Activated naive CD4-positive, alpha-beta T cell treated with anti-CD3 and anti-CD28 coated beads, Interleukin-2, amount 50 U/mL, for 72 hours (primary cell): ENCODE data around the gene TEX101. TPM values are rescaled to one million over a fixed set of nuclear protein-coding genes. Genes with fewer than 3 reads are reported as not detected.
A peak's percentile ranks its signal among the peaks of the same experiment; 100 is the strongest.

ENCODE experiments used
- ATAC-seq, 2 donors: fragments of 150-1000 bp; cut with Tn5 transposase; 2 replicates each; pipeline ENCODE4 v1.10.0; 2021; ENCODE audit warnings: mild to moderate bottlenecking in 2 of 2, moderate library complexity in 2 of 2
- DNase-seq, 2 donors: peaks; one replicate each; pipeline ENCODE4 v3.0.0; 2021 to 2022; ENCODE audit warnings: low spot score in 2 of 2
- H3K27ac Mint-ChIP-seq, 2 donors: one replicate each; pipeline ENCODE4 v1.8.0; 2022; ENCODE audit warnings: mild to moderate bottlenecking in 2 of 2, mixed read lengths in 2 of 2
- H3K36me3 Mint-ChIP-seq, 2 donors: one replicate each; pipeline ENCODE4 v1.8.0; 2022; ENCODE audit warnings: mixed read lengths in 2 of 2
- H3K9me3 Mint-ChIP-seq, 2 donors: one replicate each; pipeline ENCODE4 v1.8.0; 2022; ENCODE audit warnings: mixed read lengths in 2 of 2
- total RNA-seq, 2 donors: library from RNA; stranded (reverse); gene quantifications; one replicate each; pipeline ENCODE4 v1.2.3, GENCODE V29; 2022

The TEX101 gene
- total RNA-seq, 2 donors from 2014 or later: not detected

GRCh38 chr19:43460362-43461016 is 45.8 kb downstream of the TEX101 start:
- Mint-ChIP-seq H3K27ac (peak overlapping the region; percentile 33 to 77), H3K36me3 (peaks cover 0 to 6% of the 10 kb centered on the region in 2 donors), H3K9me3 (no peaks in the 10 kb centered on the region)
- no peak for DNase-seq
- no peak for ATAC-seq

DNA sequence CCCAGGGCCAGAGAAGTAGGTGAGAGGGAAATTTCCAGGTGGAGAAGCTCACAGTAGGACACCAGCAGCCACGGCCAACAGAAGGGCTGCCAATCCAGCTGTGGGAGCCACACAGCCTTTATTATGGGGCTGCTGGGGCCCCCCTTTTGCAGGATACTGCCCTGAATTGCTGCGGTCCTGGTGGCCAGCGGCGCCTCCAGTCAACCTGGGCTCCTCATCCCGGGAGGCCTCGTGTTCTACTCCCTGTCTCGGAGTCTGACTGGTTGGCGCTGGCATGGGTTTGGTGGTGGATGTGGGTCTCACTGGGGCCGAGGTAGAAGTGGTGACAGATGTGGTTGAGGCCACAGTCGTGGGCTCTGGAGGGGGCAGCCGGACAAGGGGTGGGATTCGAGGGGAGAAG is 46.6 kb downstream of the TEX101 start:
- ATAC-seq (no peak), DNase-seq (no peak)
- Mint-ChIP-seq H3K9me3 (no peaks in the 10 kb centered on the region), H3K27ac (peak overlapping the region; percentile 33 to 77), H3K36me3 (peaks cover 0 to 6% of the 10 kb centered on the region in 2 donors)

GRCh38 chr19:43462383-43462782 is 47.7 kb downstream of the TEX101 start:
- peak overlapping the region; percentile 46 to 80 for H3K27ac Mint-ChIP-seq
- H3K9me3 Mint-ChIP-seq: no peaks in the 10 kb centered on the region
- peaks cover 0 to 6% of the 10 kb centered on the region in 2 donors for H3K36me3 Mint-ChIP-seq
- ATAC-seq (no peak), DNase-seq (no peak)

DNA sequence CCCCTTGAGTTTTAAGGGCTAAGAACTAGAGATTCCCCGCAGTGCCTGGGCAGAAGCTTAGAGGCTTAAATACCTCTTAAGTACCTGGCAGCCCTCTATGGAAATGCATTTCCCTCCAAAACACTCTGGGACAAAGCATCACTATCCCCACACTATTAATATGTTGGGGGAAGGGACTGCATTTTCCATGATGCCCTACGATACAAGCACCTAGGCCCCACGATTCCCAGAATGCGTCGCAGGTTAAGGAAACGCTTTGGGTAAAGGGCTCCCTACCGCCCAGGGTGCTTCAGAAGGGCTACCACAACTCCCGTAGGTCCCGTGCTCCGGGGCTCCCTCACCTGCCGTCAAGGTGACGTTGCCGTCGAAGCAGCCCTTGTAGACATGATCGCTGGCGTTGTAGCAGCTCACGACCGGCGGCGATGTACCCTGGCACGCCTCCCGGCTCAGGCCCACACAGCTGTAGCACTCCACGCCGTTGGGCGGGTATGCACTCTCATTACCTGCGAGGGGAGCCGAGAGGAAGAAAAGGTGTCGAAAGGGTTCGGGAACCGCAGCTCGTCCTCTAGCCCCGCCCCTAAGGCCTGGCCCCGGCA is 48.2 kb downstream of the TEX101 start:
- peaks cover 0 to 6% of the 10 kb centered on the region in 2 donors for H3K36me3 Mint-ChIP-seq
- H3K27ac Mint-ChIP-seq: peak overlapping the region; percentile 17 to 80
- no peaks in the 10 kb centered on the region for H3K9me3 Mint-ChIP-seq
- ATAC-seq (no peak), DNase-seq (no peak)

DNA sequence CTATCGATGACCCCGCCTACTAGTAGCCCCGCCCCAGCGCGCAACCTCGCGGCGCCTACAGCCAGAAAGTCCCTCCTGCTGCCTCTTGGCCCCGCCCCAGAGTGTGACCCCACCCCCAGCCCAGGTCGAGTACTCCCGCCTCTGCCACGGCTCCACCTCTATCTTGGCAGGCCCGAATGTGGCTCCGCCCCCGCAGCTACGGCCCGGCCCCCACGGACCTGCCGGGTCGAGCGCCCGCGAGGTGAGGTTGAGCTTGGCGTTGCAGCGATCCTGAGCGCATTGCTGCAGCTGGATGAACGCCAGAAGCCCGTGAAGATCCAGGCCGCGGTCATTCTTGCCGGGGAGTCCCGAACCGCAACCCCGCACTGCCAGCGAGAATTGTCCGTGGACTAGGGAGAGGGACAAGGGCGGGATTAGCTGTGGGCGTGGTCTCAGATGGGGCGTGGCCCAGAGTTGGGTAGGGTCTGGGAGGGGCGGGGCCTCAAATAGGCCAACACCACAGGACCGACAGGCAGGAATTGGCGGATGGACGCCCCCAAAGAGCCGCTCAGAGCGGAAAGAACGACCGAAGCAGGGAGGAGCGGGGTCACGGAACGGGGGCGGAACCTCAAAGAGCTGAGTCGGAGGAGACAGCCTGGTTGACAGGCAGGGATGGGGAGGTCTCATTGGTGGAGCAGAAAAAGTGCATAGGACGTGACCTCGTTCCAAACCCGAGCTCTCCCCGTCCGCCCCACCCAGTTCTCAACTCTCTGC is 48.9 kb downstream of the TEX101 start:
- Mint-ChIP-seq H3K27ac (peak overlapping the region; percentile 80 to 81), H3K9me3 (no peaks in the 10 kb centered on the region), H3K36me3 (peaks cover 0 to 6% of the 10 kb centered on the region in 2 donors)
- DNase-seq (peak; percentile 97 to 98), ATAC-seq (peak; percentile 84 to 85)

GRCh38 chr19:43464134-43464775 is 49.6 kb downstream of the TEX101 start:
- ATAC-seq (peak; percentile 45 to 53), DNase-seq (peak in 1 of 2 donors; percentile 82)
- peak overlapping the region; percentile 80 to 81 for H3K27ac Mint-ChIP-seq
- H3K36me3 Mint-ChIP-seq: peaks cover 0 to 6% of the 10 kb centered on the region in 2 donors
- H3K9me3 Mint-ChIP-seq: no peaks in the 10 kb centered on the region

- Mint-ChIP-seq H3K9me3 (no peaks in the 10 kb centered on the region), H3K27ac (peak within 1 kb of the TSS in 1 of 2 donors; percentile 80), H3K36me3 (peaks cover 0 to 6% of the 10 kb centered on the region in 2 donors)
- no peak for ATAC-seq
- DNase-seq: no peak
Measured at GRCh38 chr19:43465468-43466120, 50.9 kb downstream of the TEX101 start, which contains the start of gene LYPD3. Gene LYPD3 (minus strand): TSS chr19:43465608. CDS start chr19:43465571, 37 bp downstream.

DNA sequence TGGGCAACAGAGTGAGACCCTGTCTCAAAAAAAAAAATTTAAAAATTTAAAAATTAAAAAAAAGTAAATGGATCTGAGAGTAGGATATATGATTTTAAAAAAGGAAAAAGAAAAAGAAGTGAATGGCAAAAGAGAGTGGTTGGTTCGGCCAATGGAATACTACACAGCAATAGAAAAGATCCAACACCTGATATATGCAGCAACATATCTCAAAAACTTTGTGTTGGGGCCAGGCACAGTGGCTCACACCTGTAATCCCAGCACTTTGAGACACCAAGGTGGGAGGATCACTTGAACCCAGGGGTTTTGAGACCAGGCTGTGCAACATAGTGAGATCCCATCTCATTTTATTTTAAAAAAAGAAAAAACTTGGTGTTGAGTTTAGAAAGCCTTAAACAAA is 52.1 kb downstream of the TEX101 start:
- DNase-seq (no peak), ATAC-seq (no peak)
- Mint-ChIP-seq H3K27ac (no peak overlapping the region), H3K36me3 (no peaks in the 10 kb centered on the region), H3K9me3 (no peaks in the 10 kb centered on the region)

DNA sequence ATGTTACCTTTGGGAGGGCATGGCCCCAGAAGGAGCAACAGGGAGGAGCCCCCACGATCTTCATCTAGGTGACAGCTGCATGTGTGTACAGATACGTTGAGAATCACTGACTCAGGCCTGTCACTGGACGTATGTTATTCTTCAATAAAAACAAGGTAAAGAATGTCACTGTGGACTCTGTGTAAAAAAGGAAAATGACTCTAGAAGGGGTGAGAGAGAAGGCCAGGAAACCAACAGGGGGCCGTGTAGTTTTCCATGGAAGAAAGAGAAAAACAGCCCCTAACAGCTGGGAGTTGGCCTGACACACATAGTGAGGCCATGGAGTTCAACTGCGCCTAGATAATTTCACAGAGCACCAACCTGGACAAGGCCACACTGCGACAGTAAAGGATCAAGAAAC is 52.6 kb downstream of the TEX101 start:
- Mint-ChIP-seq H3K27ac (no peak overlapping the region), H3K36me3 (no peaks in the 10 kb centered on the region), H3K9me3 (no peaks in the 10 kb centered on the region)
- ATAC-seq (no peak), DNase-seq (no peak)

GRCh38 chr19:43467730-43468129 is 53.0 kb downstream of the TEX101 start:
- H3K36me3 Mint-ChIP-seq: no peaks in the 10 kb centered on the region
- DNase-seq (no peak), ATAC-seq (no peak)
- H3K27ac Mint-ChIP-seq: no peak overlapping the region
- no peaks in the 10 kb centered on the region for H3K9me3 Mint-ChIP-seq

Other genes with a start within 250 kb of the TEX101 start
- gene PSG5, start 228.4 kb upstream of the TEX101 start, total RNA-seq: not detected
- gene PSG4, start 209.3 kb upstream of the TEX101 start, total RNA-seq: under 1 TPM; 0.20 to 0.51 TPM
- under 1 TPM; 0.16 to 0.23 TPM for gene PSG9, start 145.4 kb upstream of the TEX101 start, total RNA-seq
- not detected for gene CD177, start 61.2 kb upstream of the TEX101 start, total RNA-seq
- 1 to 10 TPM; 3.0 to 7.1 TPM for gene LYPD3, start 50.7 kb downstream of the TEX101 start, total RNA-seq
- gene PHLDB3, start 89.9 kb downstream of the TEX101 start, total RNA-seq: 10 to 100 TPM; 23.1 to 27.3 TPM
- gene ETHE1, start 112.3 kb downstream of the TEX101 start, total RNA-seq: 10 to 100 TPM; 88.0 to 89.2 TPM
- gene ZNF575, start 118.3 kb downstream of the TEX101 start, total RNA-seq: 1 to 10 TPM in 1 of 2 donors, under 1 TPM in 1; 0.98 to 3.3 TPM
- 10 to 100 TPM; 36.9 to 39.5 TPM for gene XRCC1, start 160.6 kb downstream of the TEX101 start, total RNA-seq
- 1 to 10 TPM; 6.5 to 9.0 TPM for gene PINLYP, start 160.9 kb downstream of the TEX101 start, total RNA-seq
- gene IRGQ, start 181.2 kb downstream of the TEX101 start, total RNA-seq: 10 to 100 TPM; 21.6 to 29.4 TPM
- gene ZNF576, start 181.7 kb downstream of the TEX101 start, total RNA-seq: 10 to 100 TPM; 15.9 to 19.6 TPM
- gene SRRM5, start 197.2 kb downstream of the TEX101 start, total RNA-seq: under 1 TPM; 0.68 to 0.80 TPM
- gene ZNF428, start 204.7 kb downstream of the TEX101 start, total RNA-seq: 10 to 100 TPM; 14.2 to 21.1 TPM
- under 1 TPM; 0.58 to 0.66 TPM for gene CADM4, start 225.0 kb downstream of the TEX101 start, total RNA-seq